Stimulated activated naive CD8-positive, alpha-beta T cell treated with anti-CD3 and anti-CD28 coated beads, Interleukin-15, Interleukin-2, amounts not matched to agents 100 ng/mL and 50 ng/mL, for 24 hours (primary cell): ENCODE data around the gene KRTAP5-5.

Experiments
- H3K27ac Mint-ChIP-seq: one replicate; pipeline ENCODE4 v1.8.0; 2021; ENCODE audit warnings: mild to moderate bottlenecking, mixed read lengths
- H3K27me3 Mint-ChIP-seq: one replicate; pipeline ENCODE4 v1.8.0; 2021; ENCODE audit warnings: mixed read lengths
- H3K36me3 Mint-ChIP-seq: one replicate; pipeline ENCODE4 v1.8.0; 2021; ENCODE audit warnings: low read depth, mixed read lengths
- H3K4me1 Mint-ChIP-seq: one replicate; pipeline ENCODE4 v1.8.0; 2021; ENCODE audit warnings: low read depth, mixed read lengths
- H3K4me3 Mint-ChIP-seq: one replicate; pipeline ENCODE4 v1.8.0; 2021; ENCODE audit warnings: mild to moderate bottlenecking, mixed read lengths
- H3K9me3 Mint-ChIP-seq: one replicate; pipeline ENCODE4 v1.8.0; 2021; ENCODE audit warnings: mixed read lengths

Gene KRTAP5-5

DNA sequence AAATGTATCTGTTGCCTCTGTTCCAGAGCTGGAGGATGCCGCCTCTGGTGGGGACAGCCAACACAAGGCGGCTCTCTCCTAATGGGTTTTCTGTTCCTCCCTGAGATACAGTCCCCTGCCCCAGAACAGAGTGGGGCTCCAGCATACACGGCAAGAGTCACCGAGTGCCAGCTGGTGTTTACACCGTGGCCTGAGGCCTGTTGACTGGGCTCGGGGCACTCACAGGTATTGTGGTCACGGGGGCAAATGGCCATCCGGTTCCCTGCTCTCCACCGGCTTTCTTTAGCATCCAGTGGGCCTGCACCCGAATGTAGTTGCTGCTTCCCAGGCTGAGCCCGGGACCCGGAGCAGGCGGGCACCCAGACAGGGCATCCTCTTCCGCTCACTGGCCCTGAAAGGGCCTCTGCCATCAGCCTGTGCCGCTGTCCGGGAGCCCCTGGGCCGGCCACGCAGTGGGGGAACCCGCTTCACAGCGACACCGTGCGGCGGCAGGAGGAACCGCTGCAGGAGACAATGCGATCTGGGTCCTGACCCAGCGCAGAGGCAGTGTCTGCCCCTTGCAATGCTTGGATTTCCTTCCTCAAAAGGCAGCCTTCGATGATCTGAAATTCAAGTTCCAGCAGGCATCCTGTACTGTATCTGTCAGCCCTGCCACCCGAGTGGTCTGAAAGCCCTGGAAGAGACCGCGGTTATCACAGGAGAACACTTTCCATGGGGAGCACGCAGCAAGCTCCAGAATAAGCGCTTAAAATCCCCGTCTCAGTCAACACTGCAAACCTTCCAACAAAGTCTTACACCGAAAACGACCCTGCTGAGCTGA, 859 bp upstream of the KRTAP5-5 start:
- no peak overlapping the region for H3K27ac Mint-ChIP-seq
- H3K4me1 Mint-ChIP-seq, result no peaks in the 10 kb centered on the region
- H3K36me3 Mint-ChIP-seq, result no peaks in the 10 kb centered on the region
- peaks cover 20% of the 10 kb centered on the region for H3K27me3 Mint-ChIP-seq
- H3K9me3 Mint-ChIP-seq, result no peaks in the 10 kb centered on the region
- no peak overlapping the region for H3K4me3 Mint-ChIP-seq

DNA sequence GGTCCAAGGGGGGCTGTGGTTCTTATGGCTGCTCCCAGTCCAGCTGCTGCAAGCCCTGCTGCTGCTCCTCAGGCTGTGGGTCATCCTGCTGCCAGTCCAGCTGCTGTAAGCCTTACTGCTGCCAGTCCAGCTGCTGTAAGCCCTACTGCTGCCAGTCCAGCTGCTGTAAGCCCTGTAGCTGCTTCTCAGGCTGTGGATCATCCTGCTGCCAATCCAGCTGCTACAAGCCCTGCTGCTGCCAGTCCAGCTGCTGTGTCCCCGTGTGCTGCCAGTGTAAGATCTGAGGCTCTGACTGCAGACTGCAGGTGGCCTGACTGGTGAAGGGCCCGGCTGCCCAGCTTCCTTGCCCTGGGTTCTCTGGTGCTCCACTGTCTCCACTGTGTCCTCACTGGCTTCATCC, 696 bp downstream of the KRTAP5-5 start:
- Mint-ChIP-seq H3K4me1 (no peaks in the 10 kb centered on the region), H3K4me3 (no peak overlapping the region), H3K27me3 (peaks cover 23% of the 10 kb centered on the region), H3K9me3 (no peaks in the 10 kb centered on the region), H3K27ac (no peak overlapping the region), H3K36me3 (no peaks in the 10 kb centered on the region)

DNA sequence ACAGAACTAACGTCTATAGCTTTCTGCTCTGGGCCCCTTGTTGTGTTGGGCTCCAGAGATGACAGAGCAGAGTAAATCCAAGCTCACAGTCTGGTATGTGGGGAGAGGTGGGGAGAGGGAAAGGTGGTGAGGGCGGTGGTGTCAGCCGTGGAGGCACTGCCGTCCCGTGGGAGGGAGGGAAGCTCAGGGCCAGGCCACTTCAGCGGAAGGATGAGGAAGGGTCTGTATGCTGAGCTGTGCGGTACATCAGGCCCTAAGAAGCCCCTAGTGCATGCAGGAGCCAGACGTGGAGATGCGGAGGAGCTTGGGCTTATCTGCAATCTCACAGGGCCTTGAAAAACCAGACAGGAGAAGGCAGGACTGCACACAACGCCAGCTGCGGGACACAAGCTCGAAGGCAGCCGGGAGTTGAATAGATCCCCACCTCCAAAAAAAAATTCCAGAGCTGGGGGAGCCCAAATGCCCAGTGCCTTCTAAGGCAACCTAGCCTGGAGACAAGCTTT, 1.5 kb downstream of the KRTAP5-5 start:
- H3K27me3 Mint-ChIP-seq, result peaks cover 31% of the 10 kb centered on the region
- no peaks in the 10 kb centered on the region for H3K4me1 Mint-ChIP-seq
- no peak overlapping the region for H3K27ac Mint-ChIP-seq
- no peaks in the 10 kb centered on the region for H3K36me3 Mint-ChIP-seq
- no peak overlapping the region for H3K4me3 Mint-ChIP-seq
- no peaks in the 10 kb centered on the region for H3K9me3 Mint-ChIP-seq

DNA sequence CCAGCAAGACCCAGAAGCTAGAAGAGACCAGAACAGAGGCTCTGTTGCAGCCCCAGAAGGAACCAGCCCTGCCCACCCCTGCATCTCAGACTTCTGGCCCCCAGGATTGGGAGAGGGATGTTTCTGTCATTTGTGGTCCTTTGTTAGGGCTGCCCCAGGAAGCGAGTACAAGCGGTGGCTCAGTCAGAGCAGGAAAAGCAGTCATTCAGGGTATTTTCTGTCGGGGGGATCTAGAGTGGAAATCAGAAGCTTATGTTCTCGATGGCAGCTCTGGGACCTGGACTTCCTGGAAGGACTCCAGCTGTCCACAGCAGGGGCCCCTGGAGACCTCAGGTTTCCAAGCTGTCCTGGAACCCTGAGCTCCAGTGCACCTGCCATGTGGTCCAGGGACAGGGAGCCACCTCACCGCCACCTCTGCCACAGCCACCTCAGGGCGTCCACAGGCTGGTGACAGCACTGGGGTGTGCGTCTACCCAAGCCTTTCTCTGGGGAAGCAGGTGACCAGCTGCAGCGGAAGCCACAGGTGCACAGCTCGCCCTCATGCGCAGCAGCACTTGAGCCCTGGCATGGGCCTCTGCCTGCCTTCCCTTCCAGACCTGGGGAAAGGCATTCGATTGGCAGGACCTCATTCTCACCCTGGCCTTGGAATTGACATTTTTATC, 2.6 kb downstream of the KRTAP5-5 start:
- no peaks in the 10 kb centered on the region for H3K4me1 Mint-ChIP-seq
- no peaks in the 10 kb centered on the region for H3K36me3 Mint-ChIP-seq
- no peak overlapping the region for H3K4me3 Mint-ChIP-seq
- H3K27ac Mint-ChIP-seq, result no peak overlapping the region
- peaks cover 31% of the 10 kb centered on the region for H3K27me3 Mint-ChIP-seq
- H3K9me3 Mint-ChIP-seq, result no peaks in the 10 kb centered on the region

DNA sequence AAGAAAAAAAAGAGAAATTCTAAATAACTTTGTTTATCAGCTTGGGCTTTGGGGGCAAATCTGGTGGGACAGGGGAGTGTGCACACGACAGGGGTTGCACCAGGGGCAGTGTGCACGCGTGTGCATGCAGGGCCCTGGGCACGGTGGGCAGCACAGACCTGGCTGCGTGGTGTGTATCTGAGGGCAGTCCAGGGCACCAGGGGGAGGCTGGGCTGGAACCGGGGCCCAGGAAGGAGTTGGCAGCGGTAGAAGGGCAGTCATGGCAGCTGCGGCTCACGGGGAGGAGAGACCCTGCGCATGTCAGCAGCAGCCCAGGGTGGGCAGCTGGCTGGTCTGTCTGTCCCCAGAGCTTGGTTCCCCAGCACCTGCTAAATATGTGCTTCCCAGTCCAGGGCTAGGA, 4.3 kb downstream of the KRTAP5-5 start:
- H3K4me3 Mint-ChIP-seq, result no peak overlapping the region
- H3K27ac Mint-ChIP-seq, result no peak overlapping the region
- no peaks in the 10 kb centered on the region for H3K36me3 Mint-ChIP-seq
- no peaks in the 10 kb centered on the region for H3K9me3 Mint-ChIP-seq
- no peaks in the 10 kb centered on the region for H3K4me1 Mint-ChIP-seq
- H3K27me3 Mint-ChIP-seq, result peaks cover 30% of the 10 kb centered on the region

DNA sequence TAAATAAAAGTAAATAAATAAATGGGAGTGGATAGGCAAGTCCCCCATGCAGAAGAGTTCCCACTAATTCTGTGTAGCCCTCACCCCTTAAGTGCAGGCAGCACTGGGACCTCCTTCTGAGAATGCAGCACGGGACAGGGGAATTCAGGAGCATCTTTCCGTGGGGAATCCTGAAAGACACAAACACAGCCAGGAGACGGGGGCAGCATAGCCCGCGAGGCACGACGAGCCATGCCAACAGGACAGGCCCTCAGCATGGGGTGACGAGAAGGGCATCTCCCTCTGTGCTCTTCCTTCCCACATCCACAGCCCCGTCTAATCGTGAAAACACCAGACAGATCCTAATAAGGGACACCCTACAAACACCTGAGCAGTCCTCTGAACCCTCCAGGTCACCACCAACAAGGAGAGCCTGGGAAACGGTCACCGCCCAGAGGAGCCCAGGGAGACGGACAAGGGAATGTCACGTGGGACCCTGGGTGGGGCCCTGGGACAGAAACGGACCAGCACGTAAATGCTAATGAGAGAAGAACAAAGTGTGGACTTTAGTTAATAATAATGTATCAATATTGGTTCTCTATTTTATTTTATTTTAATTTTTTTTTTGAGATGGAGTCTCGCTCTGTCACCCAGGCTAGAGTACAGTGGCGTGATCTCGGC, 6.8 kb downstream of the KRTAP5-5 start:
- Mint-ChIP-seq H3K4me1 (no peaks in the 10 kb centered on the region), H3K36me3 (no peaks in the 10 kb centered on the region), H3K27me3 (peaks cover 34% of the 10 kb centered on the region), H3K27ac (no peak overlapping the region), H3K4me3 (no peak overlapping the region), H3K9me3 (no peaks in the 10 kb centered on the region)

DNA sequence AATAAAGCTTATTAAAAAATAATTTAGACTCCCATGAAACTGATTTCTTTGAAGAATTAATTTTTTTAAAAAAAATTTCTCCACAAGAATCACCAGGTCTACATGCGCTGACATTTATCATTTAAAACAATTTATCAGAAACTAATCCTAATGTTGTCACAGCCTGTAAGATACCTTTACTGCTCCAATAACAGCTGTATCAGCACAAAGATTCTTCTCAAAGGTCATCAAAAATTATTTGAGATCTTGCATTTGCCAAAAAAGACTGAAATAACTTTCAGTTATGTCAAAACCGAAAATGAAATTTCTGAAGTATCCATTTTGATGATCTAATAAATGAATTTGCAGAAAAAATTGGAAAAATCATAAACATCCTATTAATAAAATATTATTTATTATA, 8.1 kb downstream of the KRTAP5-5 start:
- no peaks in the 10 kb centered on the region for H3K4me1 Mint-ChIP-seq
- H3K4me3 Mint-ChIP-seq, result no peak overlapping the region
- H3K27ac Mint-ChIP-seq, result no peak overlapping the region
- H3K27me3 Mint-ChIP-seq, result peaks cover 27% of the 10 kb centered on the region
- H3K9me3 Mint-ChIP-seq, result no peaks in the 10 kb centered on the region
- H3K36me3 Mint-ChIP-seq, result no peaks in the 10 kb centered on the region

DNA sequence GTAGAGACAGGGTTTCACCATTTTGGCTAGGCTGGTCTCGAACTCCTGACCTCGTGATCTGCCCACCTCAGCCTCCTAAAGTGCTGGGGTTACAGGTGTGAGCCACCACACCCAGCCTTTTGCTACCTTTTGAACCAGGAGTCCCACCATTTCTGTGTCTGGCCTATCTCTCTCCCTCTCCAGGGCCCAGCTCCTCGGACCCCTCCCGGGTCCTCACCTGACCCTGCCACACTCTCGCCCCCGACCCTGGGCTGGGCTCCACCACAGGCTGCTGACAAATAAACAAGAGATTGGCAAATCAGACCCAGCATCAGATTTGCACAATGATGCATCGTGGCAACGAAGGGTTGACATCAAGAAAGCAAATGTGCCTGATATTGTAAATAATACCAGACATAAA, 8.8 kb downstream of the KRTAP5-5 start:
- Mint-ChIP-seq H3K9me3 (no peaks in the 10 kb centered on the region), H3K27ac (no peak overlapping the region), H3K4me3 (no peak overlapping the region), H3K27me3 (peaks cover 24% of the 10 kb centered on the region), H3K4me1 (no peaks in the 10 kb centered on the region), H3K36me3 (no peaks in the 10 kb centered on the region)

DNA sequence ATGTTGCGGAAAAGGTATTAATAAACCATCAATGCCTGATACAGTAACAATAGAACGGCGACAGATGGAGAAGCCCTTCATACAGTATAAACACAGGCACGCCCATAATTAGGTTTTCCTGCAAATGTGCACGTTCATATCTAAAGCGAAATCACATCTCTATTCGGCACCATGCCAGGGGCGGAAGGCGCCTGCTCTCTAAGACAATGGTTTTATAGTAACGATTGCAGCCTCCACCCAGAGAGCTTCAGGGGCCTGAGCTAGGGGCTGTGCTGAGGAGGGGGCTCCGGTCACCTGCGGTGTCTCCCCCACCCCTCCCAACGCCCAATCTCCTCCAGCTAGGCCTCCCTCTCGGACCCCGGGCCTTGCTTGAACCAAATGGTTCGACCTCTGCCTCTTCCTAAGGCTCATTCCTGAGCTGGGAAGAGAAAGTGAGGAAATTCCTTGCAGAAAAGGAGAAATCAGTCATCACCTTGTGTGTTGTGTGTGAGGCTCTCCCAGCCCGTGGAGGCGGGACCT, 9.6 kb downstream of the KRTAP5-5 start:
- no peaks in the 10 kb centered on the region for H3K36me3 Mint-ChIP-seq
- H3K4me1 Mint-ChIP-seq, result no peaks in the 10 kb centered on the region
- H3K4me3 Mint-ChIP-seq, result no peak overlapping the region
- no peak overlapping the region for H3K27ac Mint-ChIP-seq
- no peaks in the 10 kb centered on the region for H3K9me3 Mint-ChIP-seq
- peaks cover 24% of the 10 kb centered on the region for H3K27me3 Mint-ChIP-seq

DNA sequence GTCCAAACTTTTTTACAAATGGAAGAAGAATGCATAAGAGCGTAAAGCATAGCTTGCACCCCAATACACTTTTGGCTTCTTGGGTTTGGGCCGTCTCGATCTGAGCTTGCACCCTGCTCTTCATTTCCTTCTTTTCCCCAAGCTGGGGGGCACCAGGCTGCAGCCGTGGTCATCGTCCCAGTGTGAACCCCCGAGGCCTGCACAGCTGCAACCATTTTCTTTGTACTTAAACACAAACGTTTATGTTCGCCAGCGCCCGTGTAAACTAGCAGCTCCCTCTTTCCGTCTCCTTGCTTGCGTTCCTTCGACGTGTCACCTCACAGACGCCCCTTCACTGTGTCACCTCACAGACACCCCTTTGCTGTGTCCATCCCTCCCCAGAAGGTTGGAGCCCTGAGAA, 10.1 kb downstream of the KRTAP5-5 start:
- Mint-ChIP-seq H3K36me3 (no peaks in the 10 kb centered on the region), H3K27ac (no peak overlapping the region), H3K9me3 (no peaks in the 10 kb centered on the region), H3K4me3 (no peak overlapping the region), H3K27me3 (peaks cover 28% of the 10 kb centered on the region), H3K4me1 (no peaks in the 10 kb centered on the region)

DNA sequence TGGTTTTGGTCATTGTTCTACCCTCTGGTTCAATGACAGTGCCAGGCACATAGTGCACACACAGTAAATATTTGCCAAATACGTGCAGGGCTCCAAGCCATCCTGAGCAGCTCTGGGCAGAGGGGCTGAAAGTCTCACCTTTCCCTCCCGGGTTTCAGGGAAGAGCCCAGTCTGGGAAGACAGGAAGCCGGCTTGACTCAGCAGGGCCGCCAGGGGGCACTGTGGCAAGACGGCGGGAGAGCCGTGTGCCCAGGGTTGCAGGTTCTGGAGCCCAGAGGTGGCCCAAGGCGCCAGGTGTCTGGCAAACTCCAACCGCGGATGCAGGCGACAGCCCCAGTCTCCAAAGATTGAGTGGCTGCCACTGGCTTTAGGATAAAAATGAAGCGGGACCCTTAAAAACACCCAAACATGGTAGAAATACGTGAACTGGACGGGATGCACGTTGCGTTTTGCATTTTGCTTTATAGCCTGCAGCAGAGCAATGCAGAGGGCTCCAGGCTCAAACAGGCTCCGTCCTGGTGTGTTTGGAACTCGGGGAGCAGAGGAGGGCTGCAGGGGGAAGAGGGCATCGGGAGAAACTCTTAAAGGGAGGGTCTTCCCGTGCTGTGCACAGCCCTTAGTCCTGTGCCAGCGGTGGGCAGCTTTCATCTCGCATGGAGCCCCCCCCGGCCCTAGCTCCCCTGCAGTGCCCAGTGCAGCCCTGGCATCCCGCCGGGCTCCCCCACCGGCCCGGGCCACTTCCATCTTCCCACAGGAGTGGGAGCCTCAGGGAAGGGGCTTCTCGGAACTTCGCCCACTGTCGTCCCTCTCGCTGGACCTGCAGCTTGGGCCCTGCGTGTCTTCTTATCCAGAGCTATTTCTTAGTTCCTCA, 10.7 kb downstream of the KRTAP5-5 start:
- Mint-ChIP-seq H3K27me3 (peaks cover 24% of the 10 kb centered on the region), H3K27ac (no peak overlapping the region), H3K4me1 (no peaks in the 10 kb centered on the region), H3K36me3 (no peaks in the 10 kb centered on the region), H3K9me3 (no peaks in the 10 kb centered on the region), H3K4me3 (no peak overlapping the region)

DNA sequence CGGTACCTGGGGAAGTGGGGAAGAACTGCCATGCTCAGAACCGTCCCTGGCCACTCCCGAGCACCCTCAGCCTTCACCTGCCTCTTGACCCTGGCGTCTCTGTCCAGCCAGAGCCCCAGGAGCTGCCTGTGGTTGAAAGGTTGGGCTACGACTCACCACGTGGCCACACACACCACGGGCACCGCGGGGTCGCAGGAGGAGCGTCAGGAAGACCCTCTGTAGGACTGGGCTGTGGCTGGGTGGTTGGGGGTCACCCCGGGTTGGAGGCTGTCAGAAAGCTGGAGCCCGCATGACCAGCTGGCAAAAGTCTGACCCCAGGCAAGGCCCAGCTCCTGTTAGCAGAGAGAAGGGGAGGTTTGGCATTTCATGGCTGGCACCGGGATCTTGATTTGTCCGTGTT, 11.5 kb downstream of the KRTAP5-5 start:
- Mint-ChIP-seq H3K4me1 (no peaks in the 10 kb centered on the region), H3K27ac (no peak overlapping the region), H3K9me3 (no peaks in the 10 kb centered on the region), H3K4me3 (no peak overlapping the region), H3K36me3 (no peaks in the 10 kb centered on the region), H3K27me3 (peaks cover 17% of the 10 kb centered on the region)

DNA sequence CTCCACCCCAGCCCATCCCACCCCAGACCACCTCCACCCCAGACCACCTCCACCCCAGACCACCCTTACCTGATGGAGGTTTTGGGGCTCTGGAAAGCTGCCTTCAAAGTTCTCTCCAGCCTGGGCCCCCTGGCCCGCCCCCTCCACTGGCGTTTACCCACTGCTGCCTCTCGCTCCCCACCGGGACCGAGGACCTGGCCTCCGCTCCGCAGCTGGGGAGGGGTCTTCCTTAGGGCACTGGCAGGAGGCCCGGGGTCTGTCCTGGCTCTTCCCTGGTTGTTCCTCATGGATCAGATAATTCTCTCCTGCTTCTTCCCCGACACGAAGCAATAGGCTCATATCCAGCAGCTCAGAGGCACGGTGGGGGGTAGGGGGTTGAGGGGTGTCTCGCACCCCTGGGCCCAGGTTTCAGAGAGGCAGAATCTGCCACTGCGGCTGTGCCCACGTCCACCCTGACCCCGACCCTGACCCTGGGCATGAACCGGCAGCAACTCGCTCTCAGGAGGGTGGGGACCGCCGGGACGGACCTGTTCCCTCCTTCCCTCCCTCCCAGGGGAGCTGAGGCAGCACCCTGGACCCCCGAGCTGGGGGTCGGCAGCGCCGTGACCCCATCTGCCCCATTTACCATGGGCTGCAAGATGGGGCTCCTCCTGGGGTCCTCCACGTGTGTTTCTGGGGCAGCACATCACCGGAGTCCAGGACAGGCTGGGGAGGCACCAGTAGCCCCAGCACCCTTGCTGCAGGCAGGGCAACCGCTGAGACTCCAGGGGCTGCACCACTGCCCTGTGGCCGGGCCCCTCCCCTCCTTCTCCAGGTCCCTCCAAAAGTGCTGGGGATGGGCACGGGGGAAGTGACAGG, 12.9 kb downstream of the KRTAP5-5 start:
- Mint-ChIP-seq H3K36me3 (no peaks in the 10 kb centered on the region), H3K27me3 (peaks cover 21% of the 10 kb centered on the region), H3K4me3 (no peak overlapping the region), H3K9me3 (no peaks in the 10 kb centered on the region), H3K27ac (no peak overlapping the region), H3K4me1 (no peaks in the 10 kb centered on the region)
